Measurements from ENCODE around the gene B4GALNT3. TPM values are rescaled to one million over a fixed set of nuclear protein-coding genes. Genes with fewer than 3 reads are reported as not detected.
A peak's percentile ranks its signal among the peaks of the same experiment; 100 is the strongest.

The B4GALNT3 gene
- total RNA-seq, 1 experiment from 2014 or later = 77.9 TPM

DNA sequence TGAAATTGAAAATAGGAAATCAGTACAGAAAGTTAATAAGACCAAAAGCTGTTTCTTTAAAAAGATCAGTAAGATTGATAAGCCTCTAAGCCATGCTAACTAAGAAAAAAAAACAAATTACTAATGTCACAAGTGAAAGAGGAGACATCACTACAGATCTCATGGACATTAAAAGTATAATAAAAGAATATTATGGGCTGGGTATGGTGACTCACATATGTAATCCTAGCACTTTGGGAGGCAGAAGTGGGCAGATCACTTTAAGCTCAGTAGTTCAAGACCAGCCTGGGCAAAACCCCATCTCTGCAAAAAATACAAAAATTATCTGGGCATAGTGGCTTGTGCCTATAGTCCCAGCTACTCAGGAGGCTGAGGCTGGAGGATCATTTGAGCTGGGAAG is 30.5 kb downstream of the B4GALNT3 start:
- Mint-ChIP-seq H3K27ac (ENCODE audit: unreplicated experiment) (no peak overlapping the region), H3K27me3 (ENCODE audit: insufficient read depth, unreplicated experiment) (no peaks in the 10 kb centered on the region), H3K36me3 (ENCODE audit: insufficient read depth, unreplicated experiment) (peaks cover 34% of the 10 kb centered on the region), H3K4me1 (ENCODE audit: low read depth, unreplicated experiment) (peaks cover 27% of the 10 kb centered on the region), H3K4me3 (ENCODE audit: unreplicated experiment) (no peak overlapping the region), H3K9me3 (ENCODE audit: unreplicated experiment) (peaks cover 26% of the 10 kb centered on the region)
- BruUV-seq (replicated peaks) = no TSS peak
- DNase-seq = peak in 1 of 2 experiments; percentile 1
- H3K27me3 ChIP-seq (replicated peaks; ENCODE audit: control insufficient read depth, insufficient read depth, low read length) = no peaks in the 10 kb centered on the region
- H3K4me1 ChIP-seq = peaks cover 16% of the 10 kb centered on the region
- H3K36me3 ChIP-seq (ENCODE audit: control insufficient read depth, insufficient read depth, low read length) = no peaks in the 10 kb centered on the region
- ChIA-PET CTCF (no interaction called here), POLR2A (no interaction called here)
- H3K9me3 ChIP-seq = 0 out of 2 replicates have a peak, but pooled peaks cover 9% of the 10 kb centered on the region
- H3K4me3 ChIP-seq (ENCODE audit: low read depth, low read length) = no peak overlapping the region
- TF ChIP-seq, protein P1, sequence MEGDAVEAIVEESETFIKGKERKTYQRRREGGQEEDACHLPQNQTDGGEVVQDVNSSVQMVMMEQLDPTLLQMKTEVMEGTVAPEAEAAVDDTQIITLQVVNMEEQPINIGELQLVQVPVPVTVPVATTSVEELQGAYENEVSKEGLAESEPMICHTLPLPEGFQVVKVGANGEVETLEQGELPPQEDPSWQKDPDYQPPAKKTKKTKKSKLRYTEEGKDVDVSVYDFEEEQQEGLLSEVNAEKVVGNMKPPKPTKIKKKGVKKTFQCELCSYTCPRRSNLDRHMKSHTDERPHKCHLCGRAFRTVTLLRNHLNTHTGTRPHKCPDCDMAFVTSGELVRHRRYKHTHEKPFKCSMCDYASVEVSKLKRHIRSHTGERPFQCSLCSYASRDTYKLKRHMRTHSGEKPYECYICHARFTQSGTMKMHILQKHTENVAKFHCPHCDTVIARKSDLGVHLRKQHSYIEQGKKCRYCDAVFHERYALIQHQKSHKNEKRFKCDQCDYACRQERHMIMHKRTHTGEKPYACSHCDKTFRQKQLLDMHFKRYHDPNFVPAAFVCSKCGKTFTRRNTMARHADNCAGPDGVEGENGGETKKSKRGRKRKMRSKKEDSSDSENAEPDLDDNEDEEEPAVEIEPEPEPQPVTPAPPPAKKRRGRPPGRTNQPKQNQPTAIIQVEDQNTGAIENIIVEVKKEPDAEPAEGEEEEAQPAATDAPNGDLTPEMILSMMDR (IDR thresholded peaks at IDR 0.05; ENCODE audit: insufficient read depth in 1 of 2, low read depth in 1 of 2, low read length in 1 of 2, severe bottlenecking in 1 of 2, unreplicated experiment in 1 of 2) = no peak
- intact Hi-C loops (cut with micrococcal nuclease; ENCODE audit: unreplicated experiment) = no loop called here

DNA sequence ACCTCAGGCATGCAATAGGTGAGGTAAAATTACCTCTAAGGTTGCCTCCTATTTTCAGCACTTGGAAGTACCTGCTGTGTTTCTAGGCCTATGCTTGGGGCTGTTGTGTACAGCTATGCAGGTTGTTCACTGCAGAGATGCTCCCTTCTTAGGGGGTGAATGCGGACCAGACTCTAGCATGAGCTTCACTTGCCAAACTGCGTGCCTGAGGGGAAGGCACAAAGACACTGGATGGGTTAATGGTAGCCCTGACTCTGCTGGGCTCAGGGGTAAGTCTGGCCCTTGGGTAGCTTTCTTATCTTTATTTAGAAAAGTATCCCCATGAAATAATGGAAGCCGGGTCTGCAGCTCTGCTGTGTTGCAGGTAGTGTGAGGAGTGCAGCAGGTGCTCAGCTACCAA is 35.7 kb downstream of the B4GALNT3 start:
- Histone ChIP-seq H3K36me3 (ENCODE audit: control insufficient read depth, insufficient read depth, low read length) (no peaks in the 10 kb centered on the region), H3K4me1 (peaks cover 17% of the 10 kb centered on the region), H3K27me3 (replicated peaks; ENCODE audit: control insufficient read depth, insufficient read depth, low read length) (no peaks in the 10 kb centered on the region), H3K9me3 (0 out of 2 replicates have a peak, but pooled peaks cover 3% of the 10 kb centered on the region), H3K4me3 (ENCODE audit: low read depth, low read length) (no peak overlapping the region)
- Mint-ChIP-seq H3K9me3 (ENCODE audit: unreplicated experiment) (peaks cover 15% of the 10 kb centered on the region), H3K36me3 (ENCODE audit: insufficient read depth, unreplicated experiment) (peaks cover 9% of the 10 kb centered on the region), H3K27me3 (ENCODE audit: insufficient read depth, unreplicated experiment) (no peaks in the 10 kb centered on the region), H3K4me1 (ENCODE audit: low read depth, unreplicated experiment) (peaks cover 17% of the 10 kb centered on the region), H3K4me3 (ENCODE audit: unreplicated experiment) (no peak overlapping the region), H3K27ac (ENCODE audit: unreplicated experiment) (no peak overlapping the region)
- intact Hi-C loops (cut with micrococcal nuclease; ENCODE audit: unreplicated experiment) = no loop called here
- peak in 1 of 2 experiments; percentile 10 for DNase-seq
- BruUV-seq (replicated peaks) = no TSS peak
- CTCF ChIA-PET = interaction anchor here (0.5 to 1.2 kb wide), 2 partner anchors 18 to 37 kb away, joined by 3 to 4 read pairs; no protein-coding TSS in a partner anchor
- TF ChIP-seq, protein P1 (IDR thresholded peaks at IDR 0.05; ENCODE audit: insufficient read depth in 1 of 2, low read depth in 1 of 2, low read length in 1 of 2, severe bottlenecking in 1 of 2, unreplicated experiment in 1 of 2) = no peak
- POLR2A ChIA-PET = no interaction called here

DNA sequence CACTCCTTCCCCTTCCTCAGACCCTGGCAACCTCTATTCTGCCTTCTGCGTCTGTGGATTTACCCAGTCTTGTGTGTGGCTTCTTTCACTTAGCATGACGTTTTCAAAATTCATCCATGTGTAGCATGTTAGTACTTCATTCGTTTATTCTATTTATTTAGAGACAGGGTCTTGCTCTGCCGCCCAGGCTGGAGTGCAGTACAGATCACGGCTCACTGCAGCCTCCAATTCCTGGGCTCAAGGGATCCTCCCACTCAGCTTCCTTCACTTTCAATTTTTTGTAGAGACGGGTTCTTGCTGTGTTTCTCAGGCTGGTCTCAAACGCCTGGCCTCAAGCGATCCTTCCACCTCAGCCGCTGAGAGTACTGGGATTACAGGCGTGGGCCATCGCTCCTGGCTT is 37.0 kb downstream of the B4GALNT3 start:
- DNase-seq = peak in 1 of 2 experiments; percentile 21
- Mint-ChIP-seq H3K36me3 (ENCODE audit: insufficient read depth, unreplicated experiment) (peaks cover 5% of the 10 kb centered on the region), H3K9me3 (ENCODE audit: unreplicated experiment) (peaks cover 15% of the 10 kb centered on the region), H3K27me3 (ENCODE audit: insufficient read depth, unreplicated experiment) (no peaks in the 10 kb centered on the region), H3K4me1 (ENCODE audit: low read depth, unreplicated experiment) (peaks cover 17% of the 10 kb centered on the region), H3K4me3 (ENCODE audit: unreplicated experiment) (no peak overlapping the region), H3K27ac (ENCODE audit: unreplicated experiment) (no peak overlapping the region)
- intact Hi-C loops (cut with micrococcal nuclease; ENCODE audit: unreplicated experiment) = no loop called here
- ChIA-PET POLR2A (no interaction called here), CTCF (no interaction called here)
- Histone ChIP-seq H3K4me1 (peaks cover 27% of the 10 kb centered on the region), H3K4me3 (ENCODE audit: low read depth, low read length) (no peak overlapping the region), H3K36me3 (ENCODE audit: control insufficient read depth, insufficient read depth, low read length) (no peaks in the 10 kb centered on the region), H3K27me3 (replicated peaks; ENCODE audit: control insufficient read depth, insufficient read depth, low read length) (no peaks in the 10 kb centered on the region), H3K9me3 (0 out of 2 replicates have a peak, but pooled peaks cover 3% of the 10 kb centered on the region)
- TF ChIP-seq, protein P1 (IDR thresholded peaks at IDR 0.05; ENCODE audit: insufficient read depth in 1 of 2, low read depth in 1 of 2, low read length in 1 of 2, severe bottlenecking in 1 of 2, unreplicated experiment in 1 of 2) = no peak
- BruUV-seq (replicated peaks) = no TSS peak
